HL-60 (cell line): Measurements from ENCODE around the gene PRCC.

Experiments
- DNase-seq, 2 experiments: peaks; one replicate each; pipeline ENCODE4 v3.0.0-alpha.2; 2010 to 2020; ENCODE audit warnings: low read depth in 1 of 2, low spot score in 1 of 2
- H3K27ac ChIP-seq: fragments of 250-450 bp; sonication (Bioruptor Pico); replicated peaks from 2 replicates; pipeline ENCODE4 v1.5.1; 2020; ENCODE audit warnings: mild to moderate bottlenecking, moderate library complexity
- H3K27me3 ChIP-seq: fragments of 250-450 bp; sonication (Bioruptor Pico); 2 replicates; pipeline ENCODE4 v1.5.1; 2021; ENCODE audit warnings: mild to moderate bottlenecking, moderate library complexity; ENCODE audit not compliant: insufficient read depth, poor library complexity, severe bottlenecking
- H3K4me3 ChIP-seq: replicated peaks from 2 replicates; pipeline ENCODE4 v1.5.1; 2011; ENCODE audit warnings: mild to moderate bottlenecking, control low read depth, low read length; ENCODE audit not compliant: insufficient read depth
- GABPA ChIP-seq: IDR thresholded peaks from 2 replicates; pipeline ENCODE4 v1.6.1; 2012; ENCODE audit warnings: low read depth
- POLR2AphosphoS5 ChIP-seq: IDR thresholded peaks from 2 replicates; pipeline ENCODE4 v1.6.1; 2012; ENCODE audit warnings: low read depth
- SPI1 ChIP-seq: IDR thresholded peaks from 2 replicates; pipeline ENCODE4 v1.6.1; 2012; ENCODE audit warnings: low read depth, mild to moderate bottlenecking, borderline replicate concordance
- TF ChIP-seq, protein P1 (sequence below): IDR thresholded peaks from one replicate; pipeline ENCODE4 v1.5.1; 2011; ENCODE audit warnings: low read length, control low read depth, inconsistent platforms; ENCODE audit not compliant: insufficient read depth
- TF ChIP-seq, protein P2 (sequence below): IDR thresholded peaks from 2 replicates; pipeline ENCODE4 v1.6.1; 2012; ENCODE audit warnings: low read depth; ENCODE audit not compliant: insufficient replicate concordance

The PRCC gene

DNA sequence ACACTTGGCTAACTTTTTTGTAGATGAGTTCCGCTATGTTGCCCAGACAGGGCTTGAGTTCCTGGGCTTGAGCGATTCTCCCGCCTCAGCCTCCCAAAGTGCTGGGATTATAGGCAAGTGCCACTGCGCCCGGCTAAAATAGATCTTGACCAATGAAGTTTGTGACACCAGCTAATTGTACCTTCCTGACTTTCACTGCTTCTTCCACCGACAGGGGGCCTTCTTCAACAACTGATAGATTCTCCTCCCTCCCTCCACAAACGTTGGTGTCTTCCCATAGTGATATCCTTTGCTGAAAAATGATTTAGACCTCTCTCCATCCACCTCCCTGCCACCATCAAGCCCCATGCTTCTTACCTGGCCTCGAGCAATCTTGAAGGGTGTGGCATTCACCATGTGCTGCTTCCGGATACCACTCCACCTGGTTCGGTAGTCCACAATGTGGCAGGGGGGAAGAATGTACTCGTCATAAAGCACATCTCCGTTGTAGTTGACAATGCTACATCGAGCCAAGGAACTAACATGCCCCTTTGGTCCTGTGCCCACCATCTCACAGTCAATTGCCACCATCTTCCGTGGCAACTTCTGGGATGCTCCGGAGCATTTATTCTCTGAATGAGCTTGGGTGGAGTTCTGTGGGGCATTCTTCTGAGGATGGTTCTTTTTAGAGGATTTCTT, 40.6 kb upstream of the PRCC start:
- peak; percentile 63 to 83 for DNase-seq
- Histone ChIP-seq H3K27me3 (no peaks in the 10 kb centered on the region), H3K4me3 (peak overlapping the region; percentile 98), H3K27ac (peak overlapping the region; percentile 73)
- TF ChIP-seq, protein P1, sequence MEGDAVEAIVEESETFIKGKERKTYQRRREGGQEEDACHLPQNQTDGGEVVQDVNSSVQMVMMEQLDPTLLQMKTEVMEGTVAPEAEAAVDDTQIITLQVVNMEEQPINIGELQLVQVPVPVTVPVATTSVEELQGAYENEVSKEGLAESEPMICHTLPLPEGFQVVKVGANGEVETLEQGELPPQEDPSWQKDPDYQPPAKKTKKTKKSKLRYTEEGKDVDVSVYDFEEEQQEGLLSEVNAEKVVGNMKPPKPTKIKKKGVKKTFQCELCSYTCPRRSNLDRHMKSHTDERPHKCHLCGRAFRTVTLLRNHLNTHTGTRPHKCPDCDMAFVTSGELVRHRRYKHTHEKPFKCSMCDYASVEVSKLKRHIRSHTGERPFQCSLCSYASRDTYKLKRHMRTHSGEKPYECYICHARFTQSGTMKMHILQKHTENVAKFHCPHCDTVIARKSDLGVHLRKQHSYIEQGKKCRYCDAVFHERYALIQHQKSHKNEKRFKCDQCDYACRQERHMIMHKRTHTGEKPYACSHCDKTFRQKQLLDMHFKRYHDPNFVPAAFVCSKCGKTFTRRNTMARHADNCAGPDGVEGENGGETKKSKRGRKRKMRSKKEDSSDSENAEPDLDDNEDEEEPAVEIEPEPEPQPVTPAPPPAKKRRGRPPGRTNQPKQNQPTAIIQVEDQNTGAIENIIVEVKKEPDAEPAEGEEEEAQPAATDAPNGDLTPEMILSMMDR, result peak; percentile 60
- TF ChIP-seq POLR2AphosphoS5, result peak; percentile 47; the same call in 1 of the 2 replicates
- TF ChIP-seq GABPA, result no peak
- TF ChIP-seq, protein P2, sequence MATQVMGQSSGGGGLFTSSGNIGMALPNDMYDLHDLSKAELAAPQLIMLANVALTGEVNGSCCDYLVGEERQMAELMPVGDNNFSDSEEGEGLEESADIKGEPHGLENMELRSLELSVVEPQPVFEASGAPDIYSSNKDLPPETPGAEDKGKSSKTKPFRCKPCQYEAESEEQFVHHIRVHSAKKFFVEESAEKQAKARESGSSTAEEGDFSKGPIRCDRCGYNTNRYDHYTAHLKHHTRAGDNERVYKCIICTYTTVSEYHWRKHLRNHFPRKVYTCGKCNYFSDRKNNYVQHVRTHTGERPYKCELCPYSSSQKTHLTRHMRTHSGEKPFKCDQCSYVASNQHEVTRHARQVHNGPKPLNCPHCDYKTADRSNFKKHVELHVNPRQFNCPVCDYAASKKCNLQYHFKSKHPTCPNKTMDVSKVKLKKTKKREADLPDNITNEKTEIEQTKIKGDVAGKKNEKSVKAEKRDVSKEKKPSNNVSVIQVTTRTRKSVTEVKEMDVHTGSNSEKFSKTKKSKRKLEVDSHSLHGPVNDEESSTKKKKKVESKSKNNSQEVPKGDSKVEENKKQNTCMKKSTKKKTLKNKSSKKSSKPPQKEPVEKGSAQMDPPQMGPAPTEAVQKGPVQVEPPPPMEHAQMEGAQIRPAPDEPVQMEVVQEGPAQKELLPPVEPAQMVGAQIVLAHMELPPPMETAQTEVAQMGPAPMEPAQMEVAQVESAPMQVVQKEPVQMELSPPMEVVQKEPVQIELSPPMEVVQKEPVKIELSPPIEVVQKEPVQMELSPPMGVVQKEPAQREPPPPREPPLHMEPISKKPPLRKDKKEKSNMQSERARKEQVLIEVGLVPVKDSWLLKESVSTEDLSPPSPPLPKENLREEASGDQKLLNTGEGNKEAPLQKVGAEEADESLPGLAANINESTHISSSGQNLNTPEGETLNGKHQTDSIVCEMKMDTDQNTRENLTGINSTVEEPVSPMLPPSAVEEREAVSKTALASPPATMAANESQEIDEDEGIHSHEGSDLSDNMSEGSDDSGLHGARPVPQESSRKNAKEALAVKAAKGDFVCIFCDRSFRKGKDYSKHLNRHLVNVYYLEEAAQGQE, result no peak
- TF ChIP-seq SPI1, result no peak

DNA sequence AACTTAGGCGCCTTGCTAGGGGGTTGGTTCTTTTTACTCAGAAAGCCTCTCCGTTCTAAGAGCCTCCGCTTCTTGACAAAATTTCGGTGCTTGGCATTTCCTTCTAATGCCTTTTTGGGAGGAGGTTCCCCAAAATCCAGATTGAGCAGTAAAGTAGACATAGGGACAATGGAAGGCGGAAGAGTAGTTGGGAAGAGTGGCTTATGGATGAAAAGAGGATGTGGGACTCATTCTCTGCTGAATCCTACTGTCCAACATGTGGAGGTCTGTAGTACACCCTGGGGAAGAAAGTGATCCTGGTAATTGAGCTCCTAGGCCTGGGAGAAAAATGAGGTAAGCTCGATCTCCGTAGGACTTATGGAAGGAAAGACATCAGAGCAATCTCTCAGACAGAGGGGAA, 39.8 kb upstream of the PRCC start:
- DNase-seq, result no peak
- H3K27me3 ChIP-seq, result no peaks in the 10 kb centered on the region
- peak overlapping the region; percentile 98 for H3K4me3 ChIP-seq
- TF ChIP-seq SPI1 (peak; percentile 55), POLR2AphosphoS5 (no peak)
- H3K27ac ChIP-seq, result peak overlapping the region; percentile 73

DNA sequence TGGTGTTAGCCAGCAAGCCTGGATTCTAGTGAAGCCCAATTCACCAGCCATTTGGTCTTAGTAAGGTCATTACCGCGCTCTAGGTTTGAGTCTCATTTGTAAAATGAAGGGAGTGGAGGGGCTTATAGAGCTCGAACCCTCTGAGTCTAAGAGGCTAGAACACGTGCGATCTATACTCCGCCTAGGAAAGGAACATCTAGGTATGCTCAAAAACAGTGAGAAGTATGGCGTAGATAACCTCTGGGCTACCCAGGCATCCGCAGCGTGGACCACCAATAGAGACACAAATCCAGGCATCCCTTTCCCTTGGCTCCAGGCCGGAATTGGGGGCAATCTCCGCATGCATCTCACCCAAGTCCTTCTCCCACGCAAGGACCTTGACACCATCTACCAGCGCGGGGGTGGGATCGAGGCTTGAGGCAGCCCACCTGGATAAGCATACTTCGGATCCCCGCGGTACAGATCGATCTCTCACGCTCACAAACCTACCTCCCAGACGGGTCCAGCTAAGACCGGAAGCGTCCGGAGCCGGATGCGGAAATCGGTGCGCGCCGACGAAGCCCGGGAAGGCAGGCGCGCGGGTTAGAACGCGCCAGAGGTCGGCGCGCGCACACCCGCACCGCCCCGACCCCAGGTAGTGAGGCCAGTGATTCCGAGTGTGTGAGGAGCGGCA, 39.3 kb upstream of the PRCC start, which contains the start of gene METTL25B:
TSS of gene METTL25B (plus strand) at position 544 of the 673 bp plus-strand sequence. CDS start 636 bp downstream, outside the sequence.
- TF ChIP-seq SPI1 (no peak), GABPA (peak; percentile 86), POLR2AphosphoS5 (no peak)
- TF ChIP-seq, protein P2, result no peak
- TF ChIP-seq, protein P1, result no peak
- H3K4me3 ChIP-seq, result peak within 1 kb of the TSS; percentile 98
- no peaks in the 10 kb centered on the region for H3K27me3 ChIP-seq
- H3K27ac ChIP-seq, result peak within 1 kb of the TSS; percentile 73
- peak; percentile 86 to 89 for DNase-seq
